Posterior vena cava (tissue), 2 donors: ENCODE measurements around the gene KLHL40. TPM values are rescaled to one million over a fixed set of nuclear protein-coding genes. Genes with fewer than 3 reads are reported as not detected.

Experiments
- DNase-seq: peaks from one replicate; pipeline ENCODE4 v3.0.0-alpha.2; 2020; ENCODE audit warnings: low spot score
- intact Hi-C, 2 donors: fragments of 100-400 bp; cut with DNase I; formaldehyde crosslinking; loops; one replicate each; pipeline versions ENCODE4 v1.14.1 to v1.14.2; 2022 to 2023
- total RNA-seq, 2 donors: library from RNA; stranded (reverse); fragmentation: NEBNext Ultra II Directional; extraction: Animal tissue kit (Norgen Biotek cat#: 25700); gene quantifications; one replicate each; pipeline ENCODE4 v1.2.1, GENCODE V29; 2021
- donor health status: DM: yes; HTN: yes; CAD: no.
- donor health status: DM: yes; HTN: yes; CAD: no.

The KLHL40 gene
- total RNA-seq, 2 donors from 2014 or later = not detected

GRCh38 chr3:42684632-42685362, 540 bp upstream of the KLHL40 start:
- DNase-seq = no peak
- intact Hi-C loops = loop anchor here in 1 of 2 donors (1.0 kb wide), 1 partner anchor 46 kb away; no protein-coding TSS in a partner anchor

- DNase-seq = peak; percentile 81
- intact Hi-C loops = loop anchor here in 1 of 2 donors (1.0 kb wide), 1 partner anchor 44 kb away; no protein-coding TSS in a partner anchor
These were observed 819 bp downstream of the KLHL40 start for GRCh38 chr3:42685891-42686820.

GRCh38 chr3:42686832-42687650, 1.7 kb downstream of the KLHL40 start:
- peak; percentile 57 for DNase-seq
- intact Hi-C loops = no loop called here

GRCh38 chr3:42688016-42688415, 2.7 kb downstream of the KLHL40 start:
- DNase-seq = peak; percentile 60

DNA sequence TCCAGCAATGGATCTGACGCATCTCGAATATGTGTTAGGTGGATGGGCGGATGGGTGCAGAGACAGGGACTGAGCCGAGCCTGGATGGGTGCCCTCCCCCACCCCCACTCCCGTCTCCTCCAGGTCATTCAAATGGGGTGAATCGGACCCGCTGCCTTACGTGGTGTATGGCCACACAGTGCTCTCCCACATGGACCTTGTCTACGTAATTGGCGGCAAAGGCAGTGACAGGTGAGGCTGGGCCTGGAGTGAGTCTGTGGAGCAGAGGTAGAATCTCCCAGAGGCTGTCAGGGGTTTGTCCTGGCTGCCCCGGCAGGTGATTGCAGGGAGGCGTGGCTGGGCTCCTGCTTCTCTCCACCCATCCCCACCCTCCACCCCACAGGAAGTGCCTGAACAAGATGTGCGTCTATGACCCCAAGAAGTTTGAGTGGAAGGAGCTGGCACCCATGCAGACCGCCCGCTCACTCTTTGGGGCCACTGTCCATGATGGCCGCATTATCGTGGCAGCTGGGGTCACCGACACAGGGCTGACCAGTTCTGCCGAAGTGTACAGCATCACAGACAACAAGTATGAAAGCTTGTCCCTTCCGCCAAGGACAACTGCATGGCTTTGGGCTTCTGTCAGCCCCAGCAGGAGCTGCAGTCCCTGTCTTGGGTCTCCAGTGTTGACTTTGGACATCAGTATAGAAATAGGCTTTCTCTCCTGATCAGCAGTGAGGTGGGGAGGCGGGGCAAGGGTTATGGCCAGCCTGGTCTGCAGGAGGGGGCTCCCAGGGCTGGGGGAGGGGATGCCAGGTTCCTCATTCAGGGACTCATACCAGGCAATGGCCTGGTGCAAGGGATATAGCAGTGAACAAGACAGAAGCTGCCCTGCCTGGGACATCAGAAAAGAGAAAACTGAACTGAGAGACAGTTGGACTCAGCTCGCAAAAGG, 3.4 kb downstream of the KLHL40 start:
- intact Hi-C loops = no loop called here
- DNase-seq = peak; percentile 75

More at GRCh38 chr3:42688016-42688415, 2.7 kb downstream of the KLHL40 start:
- intact Hi-C loops = no loop called here

- intact Hi-C loops = no loop called here
- peak; percentile 64 for DNase-seq
These were observed 4.2 kb downstream of the KLHL40 start for GRCh38 chr3:42689421-42690014.

- intact Hi-C loops = no loop called here
- DNase-seq = no peak
These were observed 4.9 kb downstream of the KLHL40 start for GRCh38 chr3:42690191-42690590.

DNA sequence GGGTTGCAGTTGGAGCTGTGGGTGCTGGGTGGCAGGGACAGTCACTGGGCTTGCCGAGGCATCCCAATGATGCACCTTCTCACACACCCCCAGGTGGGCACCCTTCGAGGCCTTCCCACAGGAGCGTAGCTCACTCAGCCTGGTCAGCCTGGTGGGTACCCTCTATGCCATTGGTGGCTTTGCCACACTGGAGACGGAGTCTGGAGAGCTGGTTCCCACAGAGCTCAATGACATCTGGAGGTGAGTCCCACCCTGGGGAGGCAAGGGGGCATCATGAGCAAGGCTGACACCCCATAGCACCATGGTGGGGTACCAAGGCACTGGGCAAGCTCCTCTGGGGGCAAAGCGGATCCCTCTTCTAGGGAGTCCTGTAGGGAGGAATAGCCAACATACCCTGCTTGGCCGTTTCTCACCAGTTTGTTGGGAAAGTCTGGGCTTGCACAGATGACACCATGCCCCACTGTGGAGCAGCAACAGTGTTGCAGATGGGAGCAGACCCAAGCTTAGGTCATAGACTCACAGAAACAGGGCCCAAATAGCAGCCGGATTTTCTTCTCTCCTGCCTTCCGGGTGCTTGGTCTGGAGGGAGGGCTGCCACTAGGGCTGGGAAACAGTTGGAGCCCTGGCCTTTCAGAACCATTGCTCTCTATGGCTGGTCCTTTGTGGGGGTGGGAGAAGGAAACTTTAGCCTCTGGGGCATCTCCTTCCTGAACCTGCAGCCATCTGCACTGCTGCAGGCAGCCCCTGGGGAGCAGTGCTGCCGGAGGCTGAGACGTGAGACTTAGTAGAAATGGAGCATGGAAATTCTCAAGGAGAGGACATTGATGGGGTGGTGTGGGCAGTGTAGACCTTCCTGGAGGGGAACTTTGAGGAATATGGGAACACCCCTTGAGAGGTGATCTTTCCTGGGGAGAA, 5.7 kb downstream of the KLHL40 start:
- intact Hi-C loops = no loop called here
- peak; percentile 62 for DNase-seq

DNA sequence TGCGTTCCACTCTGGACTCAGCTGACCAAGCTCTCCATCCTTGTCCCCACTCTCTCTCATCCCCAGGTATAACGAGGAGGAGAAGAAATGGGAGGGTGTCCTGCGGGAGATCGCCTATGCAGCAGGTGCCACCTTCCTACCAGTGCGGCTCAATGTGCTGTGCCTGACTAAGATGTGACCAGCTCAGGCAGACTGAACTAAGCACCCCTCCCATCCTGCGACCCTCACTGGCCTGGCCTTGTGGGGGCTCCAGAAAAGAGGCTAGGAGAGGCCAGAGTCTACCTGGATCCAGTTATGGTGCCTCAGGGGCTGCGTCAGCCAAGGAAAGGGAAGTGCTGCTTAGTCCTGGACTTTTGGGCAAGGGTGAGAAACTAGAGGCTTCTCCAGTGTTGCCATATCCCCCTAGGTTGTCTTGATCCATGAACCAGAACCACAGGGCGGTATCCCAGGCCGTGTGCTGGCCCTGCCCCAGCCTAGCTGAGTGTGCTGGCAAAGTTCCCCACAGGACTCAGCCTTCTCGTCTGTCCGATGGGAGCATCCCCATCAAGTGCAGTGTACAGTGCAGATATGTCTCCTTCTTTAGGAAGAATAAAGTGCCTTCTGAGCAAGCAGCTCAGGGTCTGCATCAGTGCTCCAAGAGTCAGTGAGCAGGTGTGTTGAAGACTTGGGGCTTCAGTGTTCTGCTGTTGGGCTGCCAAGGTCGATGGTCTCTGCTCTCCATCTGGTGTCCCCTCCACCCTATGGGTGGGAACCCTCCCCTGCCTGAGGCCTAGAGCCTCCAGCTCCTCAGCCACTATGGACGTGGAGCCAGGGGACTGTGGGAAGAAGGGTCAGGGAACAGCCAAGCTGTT, 6.7 kb downstream of the KLHL40 start:
- intact Hi-C loops = no loop called here
- DNase-seq = peak; percentile 62

- DNase-seq = peak; percentile 55
- intact Hi-C loops = no loop called here
These were observed 7.6 kb downstream of the KLHL40 start for GRCh38 chr3:42692667-42693529.

DNA sequence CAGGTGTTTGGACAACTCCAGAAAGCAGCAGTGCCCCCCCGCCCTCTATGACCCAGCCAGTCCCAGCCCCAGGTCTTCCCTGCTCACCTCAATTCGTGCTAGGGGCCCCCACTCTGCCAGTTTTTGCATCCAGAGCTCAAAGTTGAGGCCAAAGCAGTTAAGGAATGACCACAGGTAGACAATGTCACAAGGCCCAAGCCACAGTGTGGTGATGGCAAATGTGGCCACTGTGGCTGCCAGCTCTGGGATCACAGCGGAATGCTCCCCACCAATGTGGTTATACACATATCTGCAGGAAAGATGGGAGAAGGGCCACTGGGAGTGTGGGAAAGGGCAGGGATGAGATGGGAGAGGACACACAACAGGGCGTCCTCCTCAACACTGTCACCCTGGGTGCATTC, 8.2 kb downstream of the KLHL40 start:
- DNase-seq = no peak
- intact Hi-C loops = no loop called here

DNA sequence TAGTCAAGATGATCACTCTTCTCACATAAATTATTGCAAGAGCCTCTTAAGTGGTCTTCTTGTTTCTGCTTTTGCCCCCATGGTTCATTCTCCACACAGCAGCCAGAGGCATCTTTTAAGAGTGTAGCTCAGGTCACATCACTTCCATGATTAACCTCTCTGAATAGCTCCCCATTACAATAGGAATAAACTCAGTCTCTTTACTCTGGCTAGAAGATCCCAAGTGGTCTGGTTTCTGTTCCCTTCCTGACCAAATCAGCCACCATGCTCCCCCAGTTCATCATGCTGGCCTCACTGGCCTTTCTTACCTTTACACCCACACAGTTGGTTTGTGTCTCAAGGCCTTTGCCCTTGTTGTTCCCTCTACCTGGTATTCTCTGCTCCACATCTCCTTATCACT, 9.0 kb downstream of the KLHL40 start:
- no peak for DNase-seq
- intact Hi-C loops = no loop called here

- intact Hi-C loops = no loop called here
- peak; percentile 77 for DNase-seq
These were observed 11.3 kb downstream of the KLHL40 start for GRCh38 chr3:42696356-42697288.
